ENCODE measurements around the gene SLC25A53. TPM values are rescaled to one million over a fixed set of nuclear protein-coding genes. Genes with fewer than 3 reads are reported as not detected.

SLC25A53 gene
- polyA plus RNA-seq, 3 donors, result 5.9 to 9.6 (median 7.6) TPM

GRCh38 chrX:104172788-104173187 lies 16.0 kb upstream of the SLC25A53 start:
- WGBS (ENCODE audit: insufficient coverage), result no CpG with 5 or more reads among the region's 2 CpGs
- Mint-ChIP-seq H3K27me3 (ENCODE audit: low read depth in 3 of 3) (peaks cover 0 to 2% (median 0%) of the 10 kb centered on the region in 3 donors), H3K4me1 (peaks cover 17% of the 10 kb centered on the region), H3K9me3 (peaks cover 0 to 3% (median 0%) of the 10 kb centered on the region in 7 donors), H3K27ac (no peak overlapping the region), H3K36me3 (peaks cover 8 to 24% of the 10 kb centered on the region in 2 donors), H3K4me3 (no peak overlapping the region)
- Histone ChIP-seq H3K79me2 (ENCODE audit: insufficient read depth, low read length) (peaks cover 35% of the 10 kb centered on the region), H3K9ac (ENCODE audit: insufficient read depth, low read length, poor library complexity, severe bottlenecking) (no peak overlapping the region), H3K36me3 (replicated peaks in 1 of 2; ENCODE audit: control insufficient read depth in 1 of 2, insufficient read depth in 2 of 2, low read length in 2 of 2) (peaks cover 16 to 17% of the 10 kb centered on the region in 2 donors), H3K9me3 (replicated peaks in 1 of 2; ENCODE audit: control insufficient read depth in 1 of 2, insufficient read depth in 1 of 2, low read length in 2 of 2) (no peaks in the 10 kb centered on the region), H3K4me1 (ENCODE audit: control insufficient read depth in 1 of 2, insufficient read depth in 2 of 2, low read length in 2 of 2) (peaks cover 5 to 10% of the 10 kb centered on the region in 2 donors), H3K27me3 (ENCODE audit: control insufficient read depth in 2 of 2, insufficient read depth in 2 of 2, low read length in 2 of 2) (no peaks in the 10 kb centered on the region), H2AFZ (ENCODE audit: insufficient read depth, low read depth, low read length, poor library complexity, severe bottlenecking) (no peak overlapping the region), H3K27ac (ENCODE audit: low read depth in 1 of 2, low read length in 2 of 2) (no peak overlapping the region), H3K4me2 (replicated peaks; ENCODE audit: extremely low read depth, low read length, poor library complexity, severe bottlenecking) (no peak overlapping the region), H4K20me1 (ENCODE audit: insufficient read depth, low read length) (peaks cover 5% of the 10 kb centered on the region), H3K4me3 (replicated peaks in 1 of 3; ENCODE audit: low read depth in 2 of 3, low read length in 3 of 3) (no peak overlapping the region)
- intact Hi-C loops (cut with micrococcal nuclease), result no loop called here
- DNase-seq, result no peak
- TF ChIP-seq, protein P1, sequence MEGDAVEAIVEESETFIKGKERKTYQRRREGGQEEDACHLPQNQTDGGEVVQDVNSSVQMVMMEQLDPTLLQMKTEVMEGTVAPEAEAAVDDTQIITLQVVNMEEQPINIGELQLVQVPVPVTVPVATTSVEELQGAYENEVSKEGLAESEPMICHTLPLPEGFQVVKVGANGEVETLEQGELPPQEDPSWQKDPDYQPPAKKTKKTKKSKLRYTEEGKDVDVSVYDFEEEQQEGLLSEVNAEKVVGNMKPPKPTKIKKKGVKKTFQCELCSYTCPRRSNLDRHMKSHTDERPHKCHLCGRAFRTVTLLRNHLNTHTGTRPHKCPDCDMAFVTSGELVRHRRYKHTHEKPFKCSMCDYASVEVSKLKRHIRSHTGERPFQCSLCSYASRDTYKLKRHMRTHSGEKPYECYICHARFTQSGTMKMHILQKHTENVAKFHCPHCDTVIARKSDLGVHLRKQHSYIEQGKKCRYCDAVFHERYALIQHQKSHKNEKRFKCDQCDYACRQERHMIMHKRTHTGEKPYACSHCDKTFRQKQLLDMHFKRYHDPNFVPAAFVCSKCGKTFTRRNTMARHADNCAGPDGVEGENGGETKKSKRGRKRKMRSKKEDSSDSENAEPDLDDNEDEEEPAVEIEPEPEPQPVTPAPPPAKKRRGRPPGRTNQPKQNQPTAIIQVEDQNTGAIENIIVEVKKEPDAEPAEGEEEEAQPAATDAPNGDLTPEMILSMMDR (IDR thresholded peaks at IDR 0.05), result no peak

DNA sequence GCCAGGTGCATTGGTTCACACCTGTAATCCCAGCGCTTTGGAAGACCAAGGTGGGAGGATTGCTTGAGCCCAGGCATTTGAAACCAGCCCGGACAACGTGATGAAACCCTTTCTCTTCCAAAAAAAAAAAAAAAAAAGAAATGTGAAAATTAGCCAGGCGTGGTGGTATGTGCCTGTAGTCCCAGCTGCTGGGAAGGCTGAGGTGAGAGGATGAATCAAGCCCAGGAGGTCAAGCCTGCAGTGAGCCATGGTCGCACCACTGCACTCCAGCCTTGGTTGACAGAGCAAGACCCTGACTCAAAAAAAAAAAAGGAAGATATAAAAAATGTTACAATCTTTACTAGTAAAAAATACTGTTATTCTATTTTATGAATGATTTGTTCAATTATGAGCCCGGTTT lies 15.3 kb upstream of the SLC25A53 start:
- H3K9me3 Mint-ChIP-seq, result peaks cover 0 to 4% (median under 1%) of the 10 kb centered on the region in 7 donors

More for the DNA sequence above, 15.3 kb upstream of the SLC25A53 start:
- Mint-ChIP-seq H3K36me3 (peaks cover 4 to 19% of the 10 kb centered on the region in 2 donors), H3K4me3 (no peak overlapping the region), H3K4me1 (peaks cover 23% of the 10 kb centered on the region), H3K27ac (peak overlapping the region in 1 of 7 donors; percentile 18), H3K27me3 (ENCODE audit: low read depth in 3 of 3) (peaks cover 0 to 2% (median 0%) of the 10 kb centered on the region in 3 donors)
- Histone ChIP-seq H3K27ac (ENCODE audit: low read depth in 1 of 2, low read length in 2 of 2) (no peak overlapping the region), H2AFZ (ENCODE audit: insufficient read depth, low read depth, low read length, poor library complexity, severe bottlenecking) (no peak overlapping the region), H3K27me3 (ENCODE audit: control insufficient read depth in 2 of 2, insufficient read depth in 2 of 2, low read length in 2 of 2) (no peaks in the 10 kb centered on the region), H3K36me3 (replicated peaks in 1 of 2; ENCODE audit: control insufficient read depth in 1 of 2, insufficient read depth in 2 of 2, low read length in 2 of 2) (peaks cover 15 to 17% of the 10 kb centered on the region in 2 donors), H3K79me2 (ENCODE audit: insufficient read depth, low read length) (peaks cover 42% of the 10 kb centered on the region), H4K20me1 (ENCODE audit: insufficient read depth, low read length) (peaks cover 5% of the 10 kb centered on the region), H3K9ac (ENCODE audit: insufficient read depth, low read length, poor library complexity, severe bottlenecking) (no peak overlapping the region), H3K9me3 (replicated peaks in 1 of 2; ENCODE audit: control insufficient read depth in 1 of 2, insufficient read depth in 1 of 2, low read length in 2 of 2) (no peaks in the 10 kb centered on the region), H3K4me1 (ENCODE audit: control insufficient read depth in 1 of 2, insufficient read depth in 2 of 2, low read length in 2 of 2) (peaks cover 10 to 17% of the 10 kb centered on the region in 2 donors), H3K4me3 (replicated peaks in 1 of 3; ENCODE audit: low read depth in 2 of 3, low read length in 3 of 3) (no peak overlapping the region), H3K4me2 (replicated peaks; ENCODE audit: extremely low read depth, low read length, poor library complexity, severe bottlenecking) (no peak overlapping the region)
- no CpG with 5 or more reads among the region's 6 CpGs for WGBS (ENCODE audit: insufficient coverage)
- TF ChIP-seq, protein P1 (IDR thresholded peaks at IDR 0.05), result no peak
- intact Hi-C loops (cut with micrococcal nuclease), result no loop called here
- no peak for DNase-seq
